KMS-11 (cell line): ENCODE data around the gene MYO1G.

ENCODE experiments used
- H2AFZ ChIP-seq: fragments of 200-600 bp; sonication (generic); 2 replicates; pipeline ENCODE4 v1.6.1; 2016; ENCODE audit warnings: antibody characterized with exemption, mixed run types, low read depth
- H3K27ac ChIP-seq: fragments of 200-600 bp; sonication (generic); 2 replicates; pipeline ENCODE4 v1.6.1; 2016; ENCODE audit warnings: mild to moderate bottlenecking, mixed run types
- H3K27me3 ChIP-seq: fragments of 200-600 bp; sonication (generic); 2 replicates; pipeline ENCODE4 v1.6.1; 2017; ENCODE audit warnings: mild to moderate bottlenecking, low read depth, mixed run types, moderate library complexity; ENCODE audit not compliant: insufficient read depth
- H3K36me3 ChIP-seq: fragments of 200-600 bp; sonication (generic); 2 replicates; pipeline ENCODE4 v1.6.1; 2017; ENCODE audit warnings: mild to moderate bottlenecking, mixed run types; ENCODE audit not compliant: insufficient read depth
- H3K4me1 ChIP-seq: fragments of 200-600 bp; sonication (generic); 2 replicates; pipeline ENCODE4 v1.6.1; 2016; ENCODE audit warnings: mild to moderate bottlenecking, low read depth, mixed run types; ENCODE audit not compliant: poor library complexity, severe bottlenecking
- H3K4me2 ChIP-seq: fragments of 200-600 bp; sonication (generic); 2 replicates; pipeline ENCODE4 v1.7.0; 2016; ENCODE audit warnings: mild to moderate bottlenecking, mixed run types
- H3K4me3 ChIP-seq: fragments of 200-600 bp; sonication (generic); IDR thresholded peaks from 2 replicates; pipeline ENCODE4 v1.6.1; 2017; ENCODE audit warnings: low read depth, low read length, mixed read lengths; ENCODE audit not compliant: insufficient read depth
- H3K79me2 ChIP-seq: fragments of 200-600 bp; sonication (generic); 2 replicates; pipeline ENCODE4 v1.6.1; 2016; ENCODE audit warnings: low read depth, mixed run types; ENCODE audit not compliant: insufficient read depth
- H3K9ac ChIP-seq: fragments of 200-600 bp; sonication (generic); 2 replicates; pipeline ENCODE4 v1.6.1; 2016; ENCODE audit warnings: mild to moderate bottlenecking, mixed run types
- H4K20me1 ChIP-seq: fragments of 200-600 bp; sonication (generic); 2 replicates; pipeline ENCODE4 v1.6.1; 2016; ENCODE audit warnings: mild to moderate bottlenecking, mixed run types; ENCODE audit not compliant: insufficient read depth
- TF ChIP-seq, protein P1 (sequence below): fragments of 200-600 bp; sonication (generic); conservative IDR thresholded peaks from 2 replicates; pipeline ENCODE4 v1.6.1; 2017; ENCODE audit warnings: low read depth, mild to moderate bottlenecking, antibody characterized with exemption, low read length, moderate library complexity, mixed read lengths

The MYO1G gene

DNA sequence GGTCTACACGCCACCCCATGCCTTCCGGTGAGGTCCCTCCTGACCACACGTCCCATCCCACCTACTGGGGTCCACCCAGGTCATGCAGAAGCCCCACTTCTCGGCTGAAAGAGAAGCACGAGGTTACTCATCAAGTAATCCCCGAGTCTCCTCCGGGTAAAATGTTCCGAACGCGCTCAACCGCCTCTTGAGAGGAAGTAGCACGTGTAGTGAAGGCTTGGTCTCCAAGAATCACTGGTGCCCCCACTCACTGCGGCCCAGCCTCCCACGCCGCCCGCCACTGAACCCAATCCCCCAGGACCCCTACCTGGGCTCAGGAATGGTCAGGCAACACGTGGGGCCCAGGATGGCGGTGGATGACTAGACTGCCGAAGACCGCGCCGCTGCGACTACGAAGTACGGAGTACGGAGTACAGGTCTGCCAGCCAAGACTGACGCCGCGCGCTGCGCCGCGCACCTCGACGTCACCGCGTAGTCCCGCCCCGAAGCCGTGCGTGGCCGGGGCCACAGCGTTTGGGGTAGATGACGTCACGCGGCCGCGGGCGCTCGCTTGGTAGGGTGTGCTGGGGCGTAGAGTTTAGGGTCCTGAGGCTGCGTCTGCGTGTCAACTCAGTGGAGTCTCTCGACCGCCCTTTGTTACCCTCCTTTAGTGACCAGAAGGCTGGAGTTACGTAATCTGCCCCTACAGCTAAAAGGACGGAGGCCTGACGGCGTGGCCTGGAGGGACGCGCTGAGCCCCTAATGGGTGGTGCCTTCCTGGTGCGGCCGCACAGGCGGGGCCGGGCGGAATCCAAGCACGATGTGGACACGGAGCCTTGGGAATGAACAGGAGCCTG lies 7.6 kb upstream of the MYO1G start:
- Histone ChIP-seq H3K4me2 (peak overlapping the region; percentile 100), H3K36me3 (peaks cover 25% of the 10 kb centered on the region; the same call in 1 of the 2 replicates), H3K79me2 (peaks cover 47% of the 10 kb centered on the region), H3K27ac (peak overlapping the region; percentile 95), H3K4me3 (no peak overlapping the region), H3K4me1 (peaks cover 46% of the 10 kb centered on the region), H2AFZ (peak overlapping the region; percentile 90), H3K27me3 (no peaks in the 10 kb centered on the region), H3K9ac (peak overlapping the region; percentile 100), H4K20me1 (peaks cover 16% of the 10 kb centered on the region)
- TF ChIP-seq, protein P1, sequence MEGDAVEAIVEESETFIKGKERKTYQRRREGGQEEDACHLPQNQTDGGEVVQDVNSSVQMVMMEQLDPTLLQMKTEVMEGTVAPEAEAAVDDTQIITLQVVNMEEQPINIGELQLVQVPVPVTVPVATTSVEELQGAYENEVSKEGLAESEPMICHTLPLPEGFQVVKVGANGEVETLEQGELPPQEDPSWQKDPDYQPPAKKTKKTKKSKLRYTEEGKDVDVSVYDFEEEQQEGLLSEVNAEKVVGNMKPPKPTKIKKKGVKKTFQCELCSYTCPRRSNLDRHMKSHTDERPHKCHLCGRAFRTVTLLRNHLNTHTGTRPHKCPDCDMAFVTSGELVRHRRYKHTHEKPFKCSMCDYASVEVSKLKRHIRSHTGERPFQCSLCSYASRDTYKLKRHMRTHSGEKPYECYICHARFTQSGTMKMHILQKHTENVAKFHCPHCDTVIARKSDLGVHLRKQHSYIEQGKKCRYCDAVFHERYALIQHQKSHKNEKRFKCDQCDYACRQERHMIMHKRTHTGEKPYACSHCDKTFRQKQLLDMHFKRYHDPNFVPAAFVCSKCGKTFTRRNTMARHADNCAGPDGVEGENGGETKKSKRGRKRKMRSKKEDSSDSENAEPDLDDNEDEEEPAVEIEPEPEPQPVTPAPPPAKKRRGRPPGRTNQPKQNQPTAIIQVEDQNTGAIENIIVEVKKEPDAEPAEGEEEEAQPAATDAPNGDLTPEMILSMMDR = no peak

DNA sequence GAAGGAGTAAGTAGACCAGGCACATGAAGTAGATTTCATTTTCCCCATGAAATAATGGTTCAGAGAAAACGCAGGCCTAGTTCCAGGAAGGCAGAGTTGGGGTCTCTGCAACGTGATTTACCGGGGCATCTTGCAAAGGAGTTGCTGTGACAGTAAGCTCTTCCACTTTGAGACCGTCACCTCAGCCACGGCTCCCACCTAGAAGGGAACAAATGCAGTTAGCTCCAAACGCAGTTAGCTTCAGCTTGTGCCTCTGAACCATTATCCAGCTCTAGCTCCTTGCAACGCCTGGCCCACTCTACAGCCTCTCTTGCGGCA lies 7.0 kb upstream of the MYO1G start:
- Histone ChIP-seq H3K9ac (peak overlapping the region; percentile 100), H3K27ac (peak overlapping the region; percentile 95), H3K36me3 (peaks cover 25% of the 10 kb centered on the region; the same call in 1 of the 2 replicates), H3K27me3 (no peaks in the 10 kb centered on the region), H3K4me2 (peak overlapping the region; percentile 100), H3K4me1 (peaks cover 52% of the 10 kb centered on the region), H3K79me2 (peaks cover 47% of the 10 kb centered on the region), H2AFZ (peak overlapping the region; percentile 90; the same call in 1 of the 2 replicates), H3K4me3 (no peak overlapping the region), H4K20me1 (peaks cover 16% of the 10 kb centered on the region)
- TF ChIP-seq, protein P1 = no peak

DNA sequence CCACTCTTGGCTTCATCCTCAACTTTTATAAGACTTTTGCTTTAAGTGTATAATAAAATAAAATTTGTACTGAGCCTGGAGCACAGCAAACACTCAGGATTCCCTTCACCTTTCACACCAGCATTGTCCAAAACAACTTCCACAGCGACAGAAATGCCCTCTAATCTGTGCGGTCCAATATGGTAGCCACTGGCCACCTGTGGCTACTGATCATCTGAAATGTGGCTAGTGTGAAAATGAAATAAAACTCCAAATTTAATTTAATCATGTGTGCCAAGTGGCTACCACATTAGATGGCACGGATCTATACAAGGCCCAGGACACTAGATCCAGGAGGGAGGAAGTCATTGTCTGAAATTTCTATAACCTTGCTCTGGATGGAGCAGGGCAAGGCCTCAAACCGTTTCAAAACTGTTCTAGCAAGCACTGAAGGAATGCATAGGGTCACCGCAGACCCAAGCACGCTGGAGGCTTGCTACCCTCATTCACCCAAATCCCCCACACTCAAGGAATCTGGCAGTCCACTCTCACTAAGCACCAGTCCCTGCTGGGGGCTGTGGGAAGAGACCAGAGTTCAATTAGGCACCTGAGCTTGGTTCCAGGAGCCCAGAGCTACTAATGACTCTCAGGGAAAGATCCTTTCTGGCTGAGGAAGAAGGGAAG lies 6.3 kb upstream of the MYO1G start:
- Histone ChIP-seq H4K20me1 (peaks cover 16% of the 10 kb centered on the region), H3K27me3 (no peaks in the 10 kb centered on the region), H3K27ac (peak overlapping the region; percentile 95), H3K4me2 (peak overlapping the region; percentile 100), H3K4me3 (no peak overlapping the region), H3K36me3 (peaks cover 25% of the 10 kb centered on the region; the same call in 1 of the 2 replicates), H3K79me2 (peaks cover 47% of the 10 kb centered on the region), H3K9ac (peak overlapping the region; percentile 100), H2AFZ (no peak overlapping the region), H3K4me1 (peaks cover 59% of the 10 kb centered on the region)
- TF ChIP-seq, protein P1 = no peak

DNA sequence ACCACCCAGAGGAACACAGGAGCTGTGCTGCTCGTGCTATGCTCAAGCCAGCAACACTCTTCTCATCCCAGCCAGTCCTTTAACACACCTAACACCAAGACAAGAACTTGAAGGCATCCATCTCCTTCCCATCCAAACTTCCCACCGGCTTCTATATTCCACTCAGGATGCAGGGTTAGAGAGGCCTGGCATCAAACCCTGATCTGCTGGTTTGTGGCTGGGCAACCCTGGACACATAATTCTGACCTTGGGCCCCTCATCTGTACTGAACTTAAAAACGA lies 5.6 kb upstream of the MYO1G start:
- Histone ChIP-seq H3K4me1 (peaks cover 59% of the 10 kb centered on the region), H3K4me2 (peak overlapping the region; percentile 100), H3K27me3 (no peaks in the 10 kb centered on the region), H3K79me2 (peaks cover 47% of the 10 kb centered on the region), H3K9ac (peak overlapping the region; percentile 100; the same call in 1 of the 2 replicates), H4K20me1 (peaks cover 16% of the 10 kb centered on the region), H3K27ac (peak overlapping the region; percentile 95; the same call in 1 of the 2 replicates), H3K36me3 (peaks cover 25% of the 10 kb centered on the region; the same call in 1 of the 2 replicates), H3K4me3 (no peak overlapping the region), H2AFZ (no peak overlapping the region)
- TF ChIP-seq, protein P1 = no peak
